Kidney (tissue), 14 donors: ENCODE measurements around the gene TMEM178B. TPM values are rescaled to one million over a fixed set of nuclear protein-coding genes. Genes with fewer than 3 reads are reported as not detected.

Experiments
- DNase-seq, 5 donors: peaks; one replicate each; pipeline ENCODE4 v3.0.0-alpha.2; 2013 to 2020
- FAIRE-seq: peaks from 2 replicates; lab custom pipeline; 2012; peaks lifted over from hg19 to GRCh38; lab: Jason Lieb, UNC
- H3K27ac ChIP-seq, 2 donors: one replicate each; pipeline ENCODE4 v1.7.0; 2013; ENCODE audit warnings: low read depth in 2 of 2, low read length in 2 of 2, inconsistent platforms in 1 of 2
- H3K27me3 ChIP-seq: one replicate; pipeline ENCODE4 v1.7.1; 2013; ENCODE audit warnings: low read length, inconsistent platforms; ENCODE audit not compliant: control insufficient read depth, insufficient read depth
- H3K36me3 ChIP-seq, 3 donors: one replicate each; pipeline versions ENCODE4 v1.7.0 to v1.7.1; 2013; ENCODE audit warnings: low read length in 3 of 3, control low read depth in 1 of 3, inconsistent platforms in 1 of 3; ENCODE audit not compliant: insufficient read depth in 3 of 3, control insufficient read depth in 2 of 3
- H3K4me1 ChIP-seq, 3 donors: one replicate each; pipeline versions ENCODE4 v1.7.0 to v1.7.1; 2013; ENCODE audit warnings: low read length in 3 of 3, inconsistent platforms in 1 of 3, low read depth in 1 of 3; ENCODE audit not compliant: control insufficient read depth in 2 of 3, insufficient read depth in 2 of 3
- H3K4me3 ChIP-seq, 3 donors: one replicate each; pipeline versions ENCODE4 v1.7.0 to v1.8.1; 2013; ENCODE audit warnings: low read length in 3 of 3, control low read depth in 1 of 3, inconsistent platforms in 1 of 3
- H3K9ac ChIP-seq, 3 donors: one replicate each; pipeline versions ENCODE4 v1.7.0 to v1.7.1; 2013; ENCODE audit warnings: low read length in 3 of 3, control low read depth in 1 of 3, inconsistent platforms in 1 of 3
- H3K9me3 ChIP-seq, 3 donors: one replicate each; pipeline versions ENCODE4 v1.7.0 to v1.7.1; 2013; ENCODE audit warnings: low read length in 3 of 3, control low read depth in 1 of 3, inconsistent platforms in 1 of 3; ENCODE audit not compliant: control insufficient read depth in 2 of 3, insufficient read depth in 1 of 3
- CTCF ChIP-seq: IDR thresholded peaks from 3 replicates; pipeline ENCODE4 v1.5.1; 2012; ENCODE audit warnings: mild to moderate bottlenecking, moderate library complexity, borderline replicate concordance; ENCODE audit not compliant: insufficient read depth; ENCODE audit errors: extremely low read depth
- intact Hi-C: fragments of 100-400 bp; cut with DNase I; formaldehyde crosslinking; loops from one replicate; pipeline ENCODE4 v1.11.1; 2022
- polyA plus RNA-seq: library from polyadenylated mRNA; stranded (reverse); fragments of 350-450 nt; fragmentation: Illumina TruSeq; extraction: RNeasy Lipid Tissue Mini Kit (QIAGEN cat#74804); gene quantifications from one replicate; pipeline ENCODE4 v1.2.3, GENCODE V29; 2014; ENCODE audit warnings: low read depth, low replicate concordance; ENCODE audit not compliant: insufficient read depth
- total RNA-seq: library from RNA; stranded (reverse); fragmentation: NEBNext Ultra II Directional; extraction: Animal tissue kit (Norgen Biotek cat#: 25700); gene quantifications from one replicate; pipeline ENCODE4 v1.2.1, GENCODE V29; 2021
- donor health status: control.
- donor health status: control.
- donor health status: control.
- donor health status: control.
- donor health status: control.
- donor health status: DM: yes; HTN: yes; CAD: no.
- donor health status: Normal renal cell carcinoma (clear cell type).

TMEM178B gene
- total and polyA plus RNA-seq, 2 donors from 2014 or later = 0.58 to 20.0 TPM

GRCh38 chr7:141460781-141461715 is 387.2 kb downstream of the TMEM178B start:
- intact Hi-C loops = no loop called here
- H3K36me3 ChIP-seq = no peaks in the 10 kb centered on the region
- no peak overlapping the region for H3K27ac ChIP-seq
- DNase-seq = peak in 1 of 5 donors; percentile 5
- no peak for FAIRE-seq
- no peaks in the 10 kb centered on the region for H3K27me3 ChIP-seq
- TF ChIP-seq CTCF = no peak
- H3K9me3 ChIP-seq = no peaks in the 10 kb centered on the region
- H3K4me3 ChIP-seq = no peak overlapping the region
- H3K9ac ChIP-seq = no peak overlapping the region
- H3K4me1 ChIP-seq = peaks cover 0 to 12% (median 0%) of the 10 kb centered on the region in 3 donors

GRCh38 chr7:141461924-141462323 is 388.1 kb downstream of the TMEM178B start:
- FAIRE-seq (no peak), DNase-seq (no peak)
- H3K27ac ChIP-seq = no peak overlapping the region
- TF ChIP-seq CTCF = no peak
- H3K4me3 ChIP-seq = no peak overlapping the region
- no peaks in the 10 kb centered on the region for H3K9me3 ChIP-seq
- intact Hi-C loops = no loop called here
- H3K9ac ChIP-seq = no peak overlapping the region
- H3K27me3 ChIP-seq = no peaks in the 10 kb centered on the region
- peaks cover 0 to 12% (median 0%) of the 10 kb centered on the region in 3 donors for H3K4me1 ChIP-seq
- H3K36me3 ChIP-seq = no peaks in the 10 kb centered on the region

GRCh38 chr7:141462958-141463357 is 389.1 kb downstream of the TMEM178B start:
- FAIRE-seq (no peak), DNase-seq (no peak)
- no peak overlapping the region for H3K27ac ChIP-seq
- peaks cover 0 to 12% (median 0%) of the 10 kb centered on the region in 3 donors for H3K4me1 ChIP-seq
- H3K9ac ChIP-seq = no peak overlapping the region
- no peak overlapping the region for H3K4me3 ChIP-seq
- H3K36me3 ChIP-seq = no peaks in the 10 kb centered on the region
- H3K27me3 ChIP-seq = no peaks in the 10 kb centered on the region
- no peaks in the 10 kb centered on the region for H3K9me3 ChIP-seq
- intact Hi-C loops = no loop called here
- TF ChIP-seq CTCF = no peak
